NCI-H146 (cell line): ENCODE results near the gene CLIP3.
"Not testable (repeated sequence)": the region's sequence is repeated elsewhere in the genome, so short reads cannot be mapped to it uniquely, and the experiment has no call there.

ENCODE experiments used
- DNase-seq: peaks from one replicate; lab custom pipeline; 2025; lab: John Stamatoyannopoulos, UW

CLIP3 gene

GRCh38 chr19:36006955-36007354, 25.7 kb downstream of the CLIP3 start:
- no peak for DNase-seq

GRCh38 chr19:36003284-36003683, 29.4 kb downstream of the CLIP3 start:
- DNase-seq = no peak

- no peak for DNase-seq
Observed at GRCh38 chr19:36001605-36002004, 31.1 kb downstream of the CLIP3 start.

- DNase-seq = no peak
Observed at GRCh38 chr19:35996777-35997176, 35.9 kb downstream of the CLIP3 start.

- peak; percentile 96 for DNase-seq
Observed at GRCh38 chr19:35995048-35995993, 37.4 kb downstream of the CLIP3 start, which contains the start of gene SDHAF1. Gene SDHAF1 (plus strand): TSS chr19:35995188. CDS start chr19:35995275, 87 bp downstream.

DNA sequence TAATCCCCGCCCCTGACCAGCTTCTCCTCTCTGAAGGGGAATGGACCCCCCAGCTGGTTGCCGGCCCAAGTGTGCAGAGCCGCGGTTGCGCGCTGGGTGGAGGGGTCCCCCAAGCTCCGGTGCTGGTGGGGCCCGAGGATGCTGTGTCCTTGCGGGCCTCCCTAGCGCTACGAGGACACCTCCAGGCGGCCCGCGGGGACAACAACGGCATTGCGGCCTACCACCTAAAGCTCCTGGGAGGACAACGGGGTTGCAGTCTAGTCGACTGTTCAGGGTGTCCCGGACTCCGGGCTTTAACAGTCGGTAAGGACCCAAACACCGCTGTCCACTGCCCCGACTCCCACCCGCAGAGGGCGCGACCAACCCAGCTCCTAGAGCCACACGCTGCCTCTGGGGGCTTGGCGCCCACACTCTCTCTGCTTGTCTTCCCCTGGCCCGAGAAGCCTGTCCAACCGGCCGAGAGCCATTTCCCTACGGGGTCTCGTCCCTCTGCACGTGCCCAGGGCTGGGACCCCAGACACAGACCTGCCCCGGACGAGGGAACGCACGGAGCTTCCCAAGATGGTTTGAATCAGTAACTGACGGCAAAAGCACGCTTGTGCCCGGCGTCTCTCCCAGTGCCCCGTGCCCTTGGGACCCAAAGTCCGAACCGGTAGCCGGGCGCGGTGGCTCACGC, 38.6 kb downstream of the CLIP3 start:
- no peak for DNase-seq

DNA sequence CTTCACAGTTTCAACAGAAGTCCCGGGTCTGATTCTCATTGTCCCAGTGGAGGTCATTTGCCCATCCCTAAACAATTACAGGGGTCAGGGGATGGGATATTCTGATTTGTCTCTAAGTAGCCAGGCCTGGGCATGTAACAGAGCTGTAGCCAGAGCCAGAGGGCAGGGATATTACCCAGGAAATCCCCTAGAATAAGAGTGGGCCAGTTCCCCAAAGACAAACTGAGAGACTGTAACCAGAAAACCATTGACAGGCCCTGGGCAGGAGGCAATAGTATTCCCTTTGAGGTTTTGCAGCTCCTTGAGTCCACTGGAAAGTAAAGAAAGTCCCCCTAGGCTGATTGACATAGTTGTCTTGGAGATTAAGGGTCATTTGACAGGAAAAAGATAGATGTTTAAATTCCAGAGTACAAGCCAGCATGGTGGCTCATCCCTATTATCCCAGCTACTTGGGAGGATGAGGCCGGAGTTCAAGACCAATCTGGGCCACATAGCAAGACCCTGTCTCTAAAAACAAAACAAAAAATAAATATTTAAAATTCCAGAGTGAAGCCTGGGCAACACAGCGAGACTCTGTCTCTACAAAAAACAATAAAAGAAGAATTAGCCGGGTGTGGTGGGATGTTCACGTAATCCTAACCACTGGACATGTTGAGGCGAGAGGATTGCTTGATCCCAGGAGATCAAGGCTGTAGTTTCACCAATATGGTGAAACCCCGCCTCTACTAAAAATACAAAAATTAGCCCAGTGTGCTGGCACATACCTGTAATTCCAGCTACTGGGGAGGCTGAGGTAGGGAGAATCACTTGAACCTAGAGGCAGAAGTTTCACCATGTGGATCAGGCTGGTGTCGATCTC, 39.5 kb downstream of the CLIP3 start:
- DNase-seq = no peak

DNA sequence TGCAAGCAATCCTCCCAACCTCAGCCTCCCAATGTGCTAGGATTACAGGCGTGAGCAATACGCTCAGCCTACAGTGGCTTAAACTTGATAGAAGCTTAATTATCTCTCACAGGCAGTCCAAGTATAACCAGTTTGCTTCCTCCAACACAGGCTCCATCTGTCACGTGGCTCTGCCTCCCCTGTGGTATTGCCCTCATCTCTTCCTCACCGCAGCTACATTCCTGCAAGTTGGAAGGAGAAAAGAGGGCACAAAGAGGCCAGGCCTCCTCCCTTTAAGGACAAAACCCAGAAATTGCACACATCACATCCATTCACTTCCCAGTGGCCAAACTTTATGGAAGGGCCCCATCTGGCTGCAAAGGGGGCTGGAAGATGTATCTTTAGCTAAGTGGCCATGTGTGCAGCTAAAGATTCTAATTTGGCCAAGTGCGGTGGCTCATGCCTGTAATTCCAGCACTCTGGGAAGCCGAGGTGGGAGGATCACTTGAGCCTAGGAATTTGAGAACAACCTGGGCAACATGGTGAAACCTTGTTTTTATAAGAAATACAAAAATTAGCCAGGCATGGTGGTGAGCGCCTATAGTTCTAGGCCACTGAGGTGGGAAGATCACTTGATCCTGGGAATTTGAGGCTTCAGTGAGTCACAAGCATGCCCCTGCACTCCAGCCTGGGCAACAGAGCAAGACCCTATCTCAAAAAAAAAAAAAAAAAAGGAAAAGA, 40.8 kb downstream of the CLIP3 start:
- DNase-seq = no peak

GRCh38 chr19:35990771-35991730, 41.6 kb downstream of the CLIP3 start:
- no peak for DNase-seq

DNA sequence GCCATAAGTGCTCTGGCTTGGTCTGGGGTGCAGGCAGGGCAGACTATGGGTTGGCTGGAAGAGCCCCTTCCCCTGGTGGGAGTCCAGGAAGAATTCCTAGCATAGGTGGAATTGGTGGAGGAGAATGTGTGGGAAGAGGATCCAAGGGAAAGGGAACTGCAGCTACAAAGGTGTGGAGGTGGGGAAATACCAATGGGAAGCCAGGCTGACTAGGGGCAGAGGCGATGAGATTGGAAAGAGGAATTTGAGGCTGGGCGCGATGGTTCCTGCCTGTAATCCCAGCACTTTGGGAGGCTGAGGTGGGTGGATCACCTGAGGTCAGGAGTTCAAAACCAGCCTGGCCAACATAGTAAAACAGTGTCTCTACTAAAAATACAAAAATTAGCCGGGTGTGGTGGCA, 42.5 kb downstream of the CLIP3 start:
- DNase-seq = no peak

GRCh38 chr19:35988824-35989223, 43.8 kb downstream of the CLIP3 start:
- no peak for DNase-seq

DNA sequence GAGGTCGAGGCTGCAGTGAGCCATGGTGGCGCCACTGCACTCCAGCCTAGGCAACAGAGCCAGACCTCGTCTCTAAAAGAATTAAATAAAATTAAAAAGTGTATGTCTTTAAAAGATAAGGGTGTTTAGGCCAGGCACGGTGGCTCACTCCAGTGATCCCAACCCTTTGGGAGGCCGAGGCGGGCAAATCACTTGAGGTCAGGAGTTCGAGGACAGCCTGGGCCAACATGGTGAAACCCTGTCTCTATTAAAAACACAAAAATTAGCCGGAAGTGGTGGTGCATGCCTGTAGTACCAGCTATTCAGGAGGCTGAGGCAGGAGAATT, 45.1 kb downstream of the CLIP3 start:
- no peak for DNase-seq

DNA sequence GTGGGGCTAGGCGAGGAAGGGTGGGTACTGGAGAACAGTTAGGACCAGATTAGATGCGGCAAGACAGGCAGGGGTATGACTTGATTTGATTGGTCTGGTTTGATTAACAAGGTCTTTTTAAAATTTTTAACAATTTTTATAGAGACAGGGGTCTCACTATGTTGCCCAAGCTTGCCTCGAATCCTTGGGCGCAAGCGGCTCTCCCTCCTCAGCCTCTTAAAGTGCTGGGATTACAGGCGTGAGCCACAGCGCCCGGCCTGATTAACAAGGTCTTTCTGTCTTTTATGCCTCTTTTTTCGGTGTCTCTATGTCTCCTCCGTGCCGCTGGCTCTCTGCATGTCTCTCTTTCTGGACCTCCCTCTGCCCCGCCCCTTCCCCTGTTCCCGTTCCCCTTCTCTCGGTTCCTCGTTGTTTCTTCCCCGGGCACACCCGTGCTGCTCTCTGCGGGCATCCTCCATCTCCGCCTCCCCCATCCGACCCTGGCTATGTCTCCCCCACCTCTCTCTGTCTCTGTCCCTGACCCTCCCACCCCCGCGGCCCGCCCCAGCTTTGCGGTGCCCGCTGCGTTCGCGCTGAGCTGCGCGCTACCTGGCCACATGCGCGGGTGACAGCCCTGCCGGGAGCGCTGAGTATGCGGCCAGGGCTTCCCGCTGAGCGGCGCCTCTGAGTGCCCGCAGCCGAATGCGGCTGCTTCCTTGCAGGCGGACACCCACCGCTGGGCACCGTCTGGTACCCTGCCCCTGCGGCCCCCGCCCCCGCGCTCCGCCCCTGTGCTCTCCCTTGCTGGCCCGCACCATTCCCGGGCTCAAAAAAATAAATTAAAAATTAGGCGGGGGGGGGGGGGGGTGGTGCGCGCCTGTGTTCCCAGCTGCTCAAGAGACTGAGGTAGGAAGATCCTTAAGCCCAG, 45.8 kb downstream of the CLIP3 start:
- peak; percentile 73 for DNase-seq

DNA sequence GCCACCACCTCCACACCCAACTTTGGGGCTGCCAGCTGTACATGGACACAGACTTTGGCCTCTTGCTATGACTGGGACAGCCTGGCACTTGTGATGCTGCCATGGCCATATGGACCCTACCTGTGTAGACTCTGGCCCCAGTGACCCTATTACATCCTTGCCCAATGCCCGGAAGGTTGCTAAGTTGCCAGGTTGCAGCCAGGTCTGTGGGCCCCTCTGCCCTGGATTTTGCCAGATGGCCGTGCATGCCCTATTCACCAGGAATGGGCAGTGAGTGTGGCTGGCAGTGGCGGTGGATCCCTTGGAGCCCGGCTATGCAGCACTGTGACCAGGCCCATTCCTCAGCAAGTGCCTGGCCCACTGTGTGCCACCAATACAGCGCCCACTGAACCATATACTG, 46.6 kb downstream of the CLIP3 start:
- no peak for DNase-seq

- DNase-seq = no peak
Observed at GRCh38 chr19:35983177-35983576, 49.5 kb downstream of the CLIP3 start.

- DNase-seq = not testable (repeated sequence)
Observed at GRCh38 chr19:35980997-35981396, 51.7 kb downstream of the CLIP3 start.

GRCh38 chr19:35978832-35979365, 53.8 kb downstream of the CLIP3 start:
- no peak for DNase-seq

- no peak for DNase-seq
Observed at GRCh38 chr19:35978271-35978670, 54.4 kb downstream of the CLIP3 start.
